ENCODE measurements around the gene RFPL3.
"Not testable (repeated sequence)": the region's sequence is repeated elsewhere in the genome, so short reads cannot be mapped to it uniquely, and the experiment has no call there.

DNA sequence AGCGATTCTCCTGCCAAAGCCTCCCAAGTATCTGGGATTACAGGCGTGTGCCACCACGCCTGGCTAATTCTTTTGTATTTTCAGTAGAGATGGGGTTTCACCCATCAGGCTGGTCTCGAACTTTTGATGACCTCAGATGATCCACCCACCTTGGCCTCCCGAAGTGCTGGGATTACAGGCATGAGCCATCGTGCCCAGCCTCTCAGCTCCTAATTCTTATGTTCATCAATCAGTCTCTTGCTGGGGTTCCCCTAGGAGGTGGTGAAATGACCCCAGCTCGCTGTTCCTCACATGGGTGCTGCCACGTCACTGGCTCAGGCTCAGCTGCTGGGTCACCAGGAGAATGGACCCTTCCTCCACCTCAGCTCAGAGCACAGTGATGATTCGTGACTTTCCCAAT, at the start of gene RFPL3:
- TF ChIP-seq, protein P1, sequence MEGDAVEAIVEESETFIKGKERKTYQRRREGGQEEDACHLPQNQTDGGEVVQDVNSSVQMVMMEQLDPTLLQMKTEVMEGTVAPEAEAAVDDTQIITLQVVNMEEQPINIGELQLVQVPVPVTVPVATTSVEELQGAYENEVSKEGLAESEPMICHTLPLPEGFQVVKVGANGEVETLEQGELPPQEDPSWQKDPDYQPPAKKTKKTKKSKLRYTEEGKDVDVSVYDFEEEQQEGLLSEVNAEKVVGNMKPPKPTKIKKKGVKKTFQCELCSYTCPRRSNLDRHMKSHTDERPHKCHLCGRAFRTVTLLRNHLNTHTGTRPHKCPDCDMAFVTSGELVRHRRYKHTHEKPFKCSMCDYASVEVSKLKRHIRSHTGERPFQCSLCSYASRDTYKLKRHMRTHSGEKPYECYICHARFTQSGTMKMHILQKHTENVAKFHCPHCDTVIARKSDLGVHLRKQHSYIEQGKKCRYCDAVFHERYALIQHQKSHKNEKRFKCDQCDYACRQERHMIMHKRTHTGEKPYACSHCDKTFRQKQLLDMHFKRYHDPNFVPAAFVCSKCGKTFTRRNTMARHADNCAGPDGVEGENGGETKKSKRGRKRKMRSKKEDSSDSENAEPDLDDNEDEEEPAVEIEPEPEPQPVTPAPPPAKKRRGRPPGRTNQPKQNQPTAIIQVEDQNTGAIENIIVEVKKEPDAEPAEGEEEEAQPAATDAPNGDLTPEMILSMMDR (IDR thresholded peaks at IDR 0.05; ENCODE audit: poor library complexity, severe bottlenecking), result not testable (repeated sequence)
- not testable (repeated sequence) for TF ChIP-seq POLR2AphosphoS5 (IDR thresholded peaks at IDR 0.05); EP300 (conservative IDR thresholded peaks at IDR 0.05; ENCODE audit: poor library complexity, severe bottlenecking); EZH2 (IDR thresholded peaks at IDR 0.05; ENCODE audit: borderline replicate concordance, insufficient read depth, low read length, poor library complexity, severe bottlenecking)
